KBM-7 (cell line): ENCODE data around the gene SH3BP2.

Experiments used
- DNase-seq: peaks from one replicate; pipeline ENCODE4 v3.0.0-alpha.2; 2015
- in situ Hi-C: fragments of 300-500 bp; cut with MboI; formaldehyde crosslinking; loops from 2 replicates; pipeline ENCODE4 v1.14.3; 2020; ENCODE audit warnings: low sequenced_read_pairs, low pct_unique_long_range_greater_than_20kb, mixed read lengths

SH3BP2 gene

GRCh38 chr4:2799971-2800690, 7.2 kb downstream of the SH3BP2 start:
- in situ Hi-C loops = no loop called here
- no peak for DNase-seq

GRCh38 chr4:2800691-2801596, 8.1 kb downstream of the SH3BP2 start:
- DNase-seq = peak; percentile 86
- in situ Hi-C loops = no loop called here

GRCh38 chr4:2802618-2803531, 10.0 kb downstream of the SH3BP2 start:
- in situ Hi-C loops = no loop called here
- DNase-seq = no peak

- no peak for DNase-seq
- in situ Hi-C loops = no loop called here
Measured at GRCh38 chr4:2803624-2804448, 11.0 kb downstream of the SH3BP2 start.

- in situ Hi-C loops = no loop called here
- DNase-seq = no peak
Measured at GRCh38 chr4:2804449-2804972, 11.6 kb downstream of the SH3BP2 start.

GRCh38 chr4:2804973-2805501, 12.2 kb downstream of the SH3BP2 start:
- in situ Hi-C loops = no loop called here

GRCh38 chr4:2805712-2806389, 13.0 kb downstream of the SH3BP2 start:
- DNase-seq = no peak
- in situ Hi-C loops = no loop called here

More at GRCh38 chr4:2804973-2805501, 12.2 kb downstream of the SH3BP2 start:
- no peak for DNase-seq

- in situ Hi-C loops = no loop called here
- no peak for DNase-seq
Measured at GRCh38 chr4:2806390-2807355, 13.8 kb downstream of the SH3BP2 start.

GRCh38 chr4:2807571-2807970, 14.7 kb downstream of the SH3BP2 start:
- no peak for DNase-seq
- in situ Hi-C loops = no loop called here

- in situ Hi-C loops = no loop called here
- DNase-seq = no peak
Measured at GRCh38 chr4:2808001-2808400, 15.1 kb downstream of the SH3BP2 start.

GRCh38 chr4:2809610-2810180, 16.8 kb downstream of the SH3BP2 start:
- no peak for DNase-seq
- in situ Hi-C loops = no loop called here

- no peak for DNase-seq
- in situ Hi-C loops = no loop called here
Measured at GRCh38 chr4:2810388-2810787, 17.5 kb downstream of the SH3BP2 start.

GRCh38 chr4:2811830-2812611, 19.1 kb downstream of the SH3BP2 start:
- peak; percentile 88 for DNase-seq
- in situ Hi-C loops = no loop called here

- DNase-seq = peak; percentile 67
- in situ Hi-C loops = no loop called here
Measured at GRCh38 chr4:2812612-2813354, 19.9 kb downstream of the SH3BP2 start.
